IPS DF 19.7 (cell line): ENCODE data around the gene HDC.

Source experiments
- DNase-seq: peaks from one replicate; pipeline ENCODE4 v3.0.0-alpha.2; 2013; ENCODE audit warnings: low read depth, low spot score

HDC gene, protein sequence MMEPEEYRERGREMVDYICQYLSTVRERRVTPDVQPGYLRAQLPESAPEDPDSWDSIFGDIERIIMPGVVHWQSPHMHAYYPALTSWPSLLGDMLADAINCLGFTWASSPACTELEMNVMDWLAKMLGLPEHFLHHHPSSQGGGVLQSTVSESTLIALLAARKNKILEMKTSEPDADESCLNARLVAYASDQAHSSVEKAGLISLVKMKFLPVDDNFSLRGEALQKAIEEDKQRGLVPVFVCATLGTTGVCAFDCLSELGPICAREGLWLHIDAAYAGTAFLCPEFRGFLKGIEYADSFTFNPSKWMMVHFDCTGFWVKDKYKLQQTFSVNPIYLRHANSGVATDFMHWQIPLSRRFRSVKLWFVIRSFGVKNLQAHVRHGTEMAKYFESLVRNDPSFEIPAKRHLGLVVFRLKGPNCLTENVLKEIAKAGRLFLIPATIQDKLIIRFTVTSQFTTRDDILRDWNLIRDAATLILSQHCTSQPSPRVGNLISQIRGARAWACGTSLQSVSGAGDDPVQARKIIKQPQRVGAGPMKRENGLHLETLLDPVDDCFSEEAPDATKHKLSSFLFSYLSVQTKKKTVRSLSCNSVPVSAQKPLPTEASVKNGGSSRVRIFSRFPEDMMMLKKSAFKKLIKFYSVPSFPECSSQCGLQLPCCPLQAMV

DNA sequence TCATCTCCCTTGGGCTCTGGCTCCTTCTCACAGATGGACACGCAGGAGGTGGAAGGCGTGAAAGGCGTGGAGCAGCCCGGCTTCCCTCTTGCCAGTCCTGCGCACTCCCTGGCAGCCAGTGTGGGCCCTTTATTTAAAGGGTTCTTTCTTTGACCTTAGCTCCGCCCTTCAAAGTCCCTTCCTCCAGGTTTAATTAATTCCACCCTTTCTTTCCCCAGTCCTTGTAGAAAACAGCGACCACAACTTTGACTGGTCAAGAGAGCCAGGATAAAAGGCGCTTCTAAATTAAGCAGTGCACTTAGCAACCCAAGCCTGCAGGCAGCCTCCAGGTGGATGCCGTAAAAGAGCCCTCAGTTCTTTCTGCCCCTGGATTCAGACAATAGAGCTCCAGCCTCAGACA lies at the start of gene HDC:
Gene HDC, minus strand, starts transcription at position 107 of the 400 bp plus-strand sequence. Its CDS starts 103 bp downstream, at position 4.
- no peak for DNase-seq

DNA sequence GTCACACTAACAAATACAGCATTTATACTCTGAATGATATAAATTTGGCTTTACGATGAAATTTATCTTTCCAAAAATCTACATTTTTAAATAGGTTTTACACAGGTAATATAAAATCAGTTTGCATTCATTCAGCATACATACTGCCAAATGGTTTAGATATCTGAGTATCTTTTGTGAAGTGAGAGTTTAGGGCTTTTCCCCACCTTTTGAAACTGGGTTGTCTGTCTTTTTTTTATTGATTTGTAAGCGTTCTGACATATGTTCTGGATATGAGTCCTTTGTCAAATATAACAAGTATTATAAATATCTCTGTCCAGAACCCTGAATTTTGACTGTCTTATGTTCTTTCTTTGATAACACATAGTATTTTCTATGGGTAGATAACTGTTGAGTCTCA lies 47.1 kb upstream of the HDC start:
- DNase-seq, result no peak

DNA sequence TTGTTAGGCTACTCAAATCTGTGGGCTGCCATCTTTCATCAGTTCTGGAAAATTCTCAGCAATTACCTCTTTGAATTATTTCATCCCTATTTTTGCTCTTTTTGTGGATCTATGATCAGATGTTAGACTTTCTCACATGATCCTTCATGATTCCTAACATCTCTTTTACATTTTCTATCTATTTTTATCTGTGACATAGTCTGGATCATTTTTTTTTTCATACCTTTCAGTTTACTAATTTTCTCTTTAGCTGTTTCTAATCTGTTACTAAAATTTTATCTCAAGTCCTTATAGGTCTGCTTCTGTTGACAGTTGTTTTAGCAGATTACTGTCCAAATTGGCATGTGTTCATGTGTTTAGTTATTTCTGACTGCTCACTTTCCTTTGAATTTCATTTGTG lies 42.3 kb upstream of the HDC start:
- DNase-seq, result no peak

DNA sequence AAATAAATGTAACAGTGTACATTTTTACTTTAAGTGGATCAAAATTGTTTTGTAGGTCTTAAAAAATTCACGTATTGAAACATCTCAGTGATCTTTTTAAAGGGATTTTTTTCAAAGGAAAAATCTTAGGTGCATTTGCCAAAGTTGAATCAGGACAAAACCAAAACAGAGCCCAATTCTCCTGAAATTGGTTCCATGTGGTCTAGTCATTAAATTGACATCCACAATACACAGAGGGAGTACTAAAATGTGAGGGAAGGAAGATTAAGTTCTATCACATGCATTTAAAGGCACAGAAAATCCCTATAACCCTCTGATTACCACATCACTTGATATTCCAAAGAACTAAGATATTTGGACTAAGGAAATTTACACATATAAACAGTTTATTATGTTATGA lies 39.3 kb upstream of the HDC start:
- DNase-seq, result no peak

DNA sequence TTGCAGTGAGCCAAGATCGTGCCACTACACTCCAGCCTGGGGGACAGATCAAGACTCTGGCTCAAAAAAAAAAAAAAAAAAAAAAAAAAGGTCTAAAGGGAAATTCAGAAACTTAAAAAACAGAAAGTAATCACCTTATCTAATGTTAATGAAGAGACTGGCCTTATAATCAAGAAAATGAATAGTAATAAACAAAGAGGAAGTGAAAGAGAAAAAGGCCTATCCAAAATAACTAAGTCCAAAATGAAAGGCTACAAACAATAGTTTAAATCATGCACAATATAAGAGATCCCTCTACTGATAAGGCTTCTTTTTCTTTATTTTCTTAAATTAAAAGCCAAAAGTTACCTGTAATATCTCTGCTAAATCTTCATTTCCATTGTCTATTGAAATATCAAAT lies 37.1 kb upstream of the HDC start:
- DNase-seq, result no peak

DNA sequence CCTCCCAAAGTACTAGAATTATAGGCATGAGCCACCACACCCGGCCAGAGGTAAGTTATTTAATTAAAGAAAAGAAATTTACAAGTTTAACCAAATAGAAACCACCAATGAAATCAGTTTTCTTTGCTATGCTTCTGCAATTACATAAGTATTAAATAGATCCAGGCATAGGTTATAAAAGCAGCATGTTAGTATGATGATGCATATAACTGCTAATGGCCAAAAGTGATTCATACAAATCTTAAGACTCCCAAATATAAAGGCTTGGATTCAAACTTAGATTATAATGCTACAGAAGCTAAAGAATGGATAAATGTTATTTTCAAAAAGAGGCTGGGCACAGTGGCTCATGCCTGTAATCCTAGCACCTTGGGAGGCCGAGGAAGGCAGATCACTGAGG lies 32.8 kb upstream of the HDC start:
- DNase-seq, result no peak

DNA sequence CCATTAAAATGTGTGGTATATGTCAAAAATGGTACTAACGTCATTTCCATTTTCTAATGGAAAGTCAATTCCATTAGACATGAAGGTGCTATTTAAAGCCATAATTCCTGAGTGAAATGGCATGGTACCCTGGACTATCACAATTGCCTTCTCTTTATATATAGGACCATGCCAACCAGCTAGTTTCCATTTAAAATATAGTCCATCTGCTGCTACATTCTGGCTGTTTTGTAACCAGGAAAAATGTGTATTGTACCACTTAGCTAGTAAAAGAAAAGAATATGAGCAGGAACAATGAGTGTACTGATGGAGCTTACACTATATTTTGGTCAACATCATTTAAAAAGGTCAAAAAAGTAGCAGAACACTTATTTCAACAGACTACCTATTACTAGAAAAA lies 30.4 kb upstream of the HDC start:
- no peak for DNase-seq

DNA sequence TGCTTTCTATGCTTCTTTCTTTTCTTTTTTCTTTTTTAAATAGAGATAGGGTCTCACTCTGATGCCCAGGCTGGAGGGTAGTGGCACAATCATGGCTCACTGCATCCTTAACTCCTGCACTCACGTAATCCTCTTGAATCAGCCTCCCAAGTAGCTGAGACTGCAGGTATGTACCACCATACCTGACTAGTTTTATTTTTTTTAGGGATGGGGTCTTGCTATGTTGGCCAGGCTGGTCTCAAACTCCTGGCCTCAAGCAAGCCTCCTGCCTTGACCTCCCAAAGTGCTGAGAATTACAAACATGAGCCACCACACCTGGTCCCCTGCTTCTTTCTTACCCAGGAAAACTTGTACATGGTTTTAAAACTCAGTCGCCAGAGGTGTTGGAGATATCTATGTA lies 24.2 kb upstream of the HDC start:
- DNase-seq, result no peak

DNA sequence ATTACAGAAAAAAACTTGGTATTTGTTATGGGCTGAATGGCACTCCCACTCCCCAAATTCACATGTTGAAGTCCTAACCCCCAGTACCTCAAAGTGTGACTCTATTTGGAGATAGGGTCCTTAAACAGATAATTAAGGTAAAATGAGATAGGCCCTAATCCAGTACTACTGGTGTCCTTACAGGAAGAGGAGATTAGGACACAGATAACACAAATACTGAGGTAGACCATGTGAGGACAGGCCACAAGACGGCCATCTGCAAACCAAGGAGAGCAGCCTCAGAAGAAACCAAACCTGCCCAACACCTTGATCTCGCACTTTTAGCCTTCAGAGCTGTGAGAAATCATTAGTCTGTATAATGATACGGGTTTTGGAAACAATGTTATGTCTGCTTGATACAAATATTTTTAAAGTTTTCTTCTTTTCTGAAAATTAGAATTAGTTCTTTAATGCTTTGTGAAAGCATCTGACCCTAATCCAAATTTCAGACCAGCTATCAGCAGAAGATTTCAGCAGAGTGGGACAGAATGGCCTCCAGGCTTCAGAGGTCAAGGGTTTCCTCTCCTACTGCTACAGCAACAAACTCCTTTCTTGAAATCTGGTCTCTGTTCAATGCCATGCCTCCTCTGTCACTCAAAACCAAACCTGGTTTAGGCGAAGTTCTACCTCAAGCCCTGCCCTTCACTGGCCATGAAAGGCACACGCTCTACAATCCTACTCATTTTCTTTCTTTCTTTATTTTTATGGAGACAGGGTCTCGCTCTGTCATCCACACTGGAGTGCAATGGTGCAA lies 22.0 kb upstream of the HDC start:
- no peak for DNase-seq

DNA sequence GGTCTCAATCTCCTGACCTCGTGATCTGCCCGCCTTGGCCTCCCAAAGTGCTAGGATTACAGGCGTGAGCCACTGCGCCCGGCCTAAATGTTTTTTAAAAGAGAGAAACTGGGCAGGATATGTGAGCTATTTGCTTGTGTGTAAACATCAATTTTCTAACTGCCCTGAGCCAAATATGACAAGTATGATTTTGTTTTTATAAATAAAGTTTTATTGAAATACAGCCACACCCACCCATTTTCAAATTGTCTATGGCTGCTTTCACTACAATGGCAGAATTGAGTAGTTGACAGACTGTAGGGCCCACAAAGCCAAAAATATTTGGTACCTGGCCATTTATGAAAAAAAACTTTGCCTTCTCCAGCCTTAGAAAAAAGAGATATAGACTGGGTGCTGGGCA lies 15.9 kb upstream of the HDC start:
- no peak for DNase-seq

DNA sequence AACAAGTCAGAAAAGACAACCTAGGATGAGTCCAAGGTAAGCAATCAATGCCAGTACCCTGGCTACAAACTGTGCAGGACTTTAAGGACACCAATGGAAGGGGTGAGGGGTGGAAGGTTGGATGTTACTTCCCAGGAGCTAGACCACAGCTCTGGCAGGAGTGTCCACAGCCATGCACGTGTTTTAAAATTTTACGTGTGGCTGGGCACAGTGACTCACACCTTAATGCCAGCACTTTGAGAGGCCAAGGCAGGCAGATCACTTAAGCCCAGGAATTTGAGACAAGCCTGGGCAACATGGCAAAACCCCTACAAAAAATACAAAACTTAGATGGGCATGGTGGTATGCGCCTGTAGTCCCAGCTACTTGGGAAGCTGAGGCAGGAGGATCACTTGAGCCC lies 14.7 kb upstream of the HDC start:
- no peak for DNase-seq

DNA sequence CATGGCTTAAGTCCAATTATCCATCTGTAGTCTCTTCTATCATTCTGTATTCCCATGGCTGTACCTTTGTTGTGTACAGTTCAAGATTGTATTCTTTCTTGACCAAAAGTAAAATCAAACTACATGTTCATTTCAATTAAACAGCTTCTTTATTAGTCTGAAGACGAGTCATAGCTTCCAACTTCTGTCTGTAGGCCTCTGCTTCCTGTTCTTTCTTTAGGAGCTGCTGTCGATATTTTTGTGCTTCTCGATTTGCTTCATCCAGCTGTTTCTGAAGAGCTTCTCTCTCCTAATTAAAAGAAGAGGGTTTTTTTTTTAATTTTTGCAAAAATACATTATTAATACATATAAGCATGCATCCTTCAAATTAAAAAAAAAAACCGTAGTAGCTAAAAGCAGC lies 13.0 kb upstream of the HDC start:
- DNase-seq, result no peak

DNA sequence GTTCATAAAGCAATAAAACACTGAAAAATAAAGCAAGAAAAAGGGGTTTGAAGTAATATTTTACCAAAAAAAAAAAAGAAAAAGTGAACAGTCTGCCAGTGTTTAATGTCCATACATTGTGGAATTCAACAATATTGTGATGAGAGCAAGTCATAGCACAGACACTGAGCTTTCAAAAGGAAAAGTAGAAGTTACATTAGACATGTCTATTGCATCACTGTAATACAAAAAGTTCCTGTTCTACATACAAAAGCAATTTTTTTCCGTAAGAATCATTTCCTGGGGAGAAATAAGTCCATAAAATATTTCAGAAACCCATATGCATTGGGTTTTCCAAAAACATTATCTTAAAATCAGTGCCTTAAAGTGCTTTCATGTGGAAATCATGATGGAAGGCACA lies 11.8 kb upstream of the HDC start:
- no peak for DNase-seq

DNA sequence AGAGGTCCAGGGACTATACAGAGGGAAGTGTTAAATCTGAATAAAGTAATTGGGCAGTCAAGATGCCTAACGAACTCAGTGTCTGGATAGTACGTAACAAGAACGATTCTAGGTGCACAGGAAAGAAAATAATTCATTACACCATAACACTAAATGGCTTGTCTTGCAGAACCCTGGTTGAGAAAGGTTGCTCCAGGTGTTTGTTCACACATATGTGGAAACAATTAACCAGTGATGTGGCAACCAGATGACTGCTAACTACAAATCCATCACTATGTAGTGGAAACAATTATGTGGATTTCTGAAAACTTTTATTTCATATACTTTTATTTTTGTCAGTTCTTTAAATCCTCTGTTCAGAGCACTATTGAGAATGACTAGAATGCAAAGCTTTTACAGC lies 10.4 kb upstream of the HDC start:
- no peak for DNase-seq

DNA sequence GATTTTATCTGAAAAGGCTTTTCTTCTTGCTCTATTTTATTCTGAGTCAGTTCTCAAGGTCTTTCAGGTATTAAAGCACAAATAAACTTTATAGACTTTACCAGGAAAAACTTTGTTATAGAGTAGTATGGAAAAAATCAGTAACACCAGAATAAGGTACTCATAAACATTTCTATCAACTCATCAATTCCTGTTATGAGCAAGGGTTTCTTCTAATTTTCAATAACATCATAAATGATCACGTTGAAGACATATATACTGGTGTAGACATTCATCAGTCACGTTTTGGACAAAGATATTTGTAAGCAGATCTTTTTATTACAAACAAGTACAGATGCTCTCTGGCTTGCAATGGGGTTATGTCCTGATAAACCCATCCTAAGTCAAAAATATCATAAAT lies 9.6 kb upstream of the HDC start:
- no peak for DNase-seq

DNA sequence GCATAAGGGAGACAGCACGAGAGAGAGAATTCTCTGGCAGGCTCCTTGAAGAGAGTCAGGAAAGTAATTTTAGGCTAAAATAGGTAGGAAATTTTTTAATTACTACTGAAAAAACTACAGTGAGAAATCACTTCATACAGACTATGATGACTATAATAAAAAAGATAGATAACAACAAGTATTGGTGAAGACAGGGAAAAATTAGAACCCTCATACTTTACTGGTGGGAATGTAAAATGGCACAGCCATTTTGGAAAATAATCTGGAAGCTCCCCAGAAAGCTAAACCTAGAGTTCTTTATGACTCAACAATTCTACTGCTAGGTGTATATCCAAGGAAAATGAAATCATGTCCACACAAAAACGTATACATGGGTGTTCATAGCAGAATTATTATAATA lies 2.1 kb upstream of the HDC start:
- no peak for DNase-seq

DNA sequence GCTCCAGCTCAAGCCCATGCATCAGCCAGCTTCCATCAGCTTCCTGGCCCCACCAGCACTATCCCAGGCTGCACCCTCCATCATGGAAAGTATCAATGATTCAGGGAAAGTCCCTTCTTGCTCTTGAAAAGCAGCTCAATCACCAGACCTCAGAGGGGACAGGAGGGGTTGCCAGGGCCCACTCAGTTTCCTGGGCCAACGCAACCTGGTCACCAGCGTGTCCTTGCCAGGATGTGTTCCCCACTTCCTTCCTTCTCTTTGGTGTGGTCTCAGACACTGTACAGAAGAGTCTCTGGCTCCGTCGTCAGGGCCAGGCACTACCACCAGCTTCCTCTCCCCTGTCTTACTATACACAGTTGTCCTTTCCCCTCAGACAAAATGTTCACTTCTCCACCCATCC lies 3.0 kb downstream of the HDC start:
- no peak for DNase-seq

DNA sequence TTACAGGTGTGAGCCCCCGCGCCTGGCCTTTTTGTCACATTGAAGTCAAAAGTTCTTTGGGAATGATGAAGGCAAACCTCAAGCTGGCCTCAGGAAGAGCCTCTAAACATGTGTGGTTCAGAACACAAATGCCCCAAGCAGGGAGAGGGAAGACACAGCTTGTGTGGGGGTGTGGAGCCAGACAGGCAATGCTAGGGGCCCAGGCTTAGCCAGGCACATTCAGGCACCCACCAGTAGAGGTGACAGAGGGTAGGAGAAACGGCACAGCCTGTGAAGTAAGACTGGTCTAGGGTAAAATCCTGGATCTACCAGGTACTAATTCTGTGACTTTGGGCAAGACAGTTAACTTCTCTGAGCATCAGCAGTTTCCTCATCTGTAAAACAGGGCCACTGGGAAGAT lies 3.5 kb downstream of the HDC start:
- no peak for DNase-seq

DNA sequence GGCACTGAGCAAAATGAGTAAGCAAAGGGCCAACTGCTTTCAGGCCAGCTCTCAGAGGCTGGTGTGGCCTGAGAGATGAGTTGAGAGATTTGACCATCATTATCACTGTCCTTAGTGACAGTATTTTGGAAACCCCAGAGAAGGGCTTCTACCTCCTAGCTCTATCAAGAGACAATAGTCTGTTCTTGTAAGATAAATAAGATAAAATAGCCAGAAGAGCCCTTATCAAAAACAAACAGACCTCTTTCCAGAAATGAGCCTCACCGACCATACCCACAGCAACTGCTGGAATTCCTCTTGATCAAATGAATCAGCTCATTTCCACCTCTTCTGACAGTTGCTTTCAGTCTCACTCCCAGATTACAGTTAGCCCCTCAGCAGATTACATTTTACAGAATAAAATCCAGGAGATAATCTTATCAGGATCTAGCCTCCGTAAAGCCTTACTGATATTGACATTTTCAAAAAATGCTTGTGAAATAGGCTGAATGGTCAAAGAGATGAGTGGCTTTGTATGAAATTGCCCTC lies 4.5 kb downstream of the HDC start:
- no peak for DNase-seq

DNA sequence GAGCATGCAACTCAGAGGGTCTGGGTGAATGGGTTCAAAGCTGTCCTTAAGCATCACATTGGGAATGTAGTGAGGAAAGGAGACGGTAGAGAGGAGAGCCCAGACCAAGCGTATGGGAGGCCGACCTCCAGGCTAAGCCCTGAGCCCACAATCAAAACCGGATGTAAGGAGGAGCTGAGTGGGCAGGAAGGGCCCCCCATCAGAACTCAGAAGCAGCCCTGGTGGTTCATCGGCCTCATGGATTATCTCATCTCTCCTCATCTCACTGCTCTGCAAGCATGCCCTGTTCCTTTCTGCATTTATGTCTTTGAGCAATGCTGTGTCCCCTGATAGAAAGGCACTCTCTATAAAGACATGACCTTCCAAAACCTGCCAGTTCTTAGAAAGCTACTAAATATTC lies 6.2 kb downstream of the HDC start:
- no peak for DNase-seq

DNA sequence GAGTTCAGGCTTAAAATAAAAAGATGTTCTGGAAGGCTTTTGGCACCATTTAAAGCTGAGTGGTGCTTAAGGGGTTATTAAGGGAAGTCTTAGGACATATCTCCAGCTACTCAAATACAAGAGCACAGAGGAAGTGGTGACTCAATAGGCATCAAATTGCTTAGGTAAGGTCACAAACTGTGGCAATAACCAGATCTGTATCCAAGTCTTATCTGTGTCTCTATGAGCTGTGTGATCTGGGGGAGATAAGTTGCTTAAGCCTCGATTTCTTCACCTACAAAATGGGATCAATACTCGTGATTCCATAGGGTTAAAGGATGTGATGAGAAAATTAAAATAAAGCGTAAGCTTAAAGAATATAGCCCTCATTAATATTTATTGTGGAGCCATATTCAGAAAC lies 7.6 kb downstream of the HDC start:
- no peak for DNase-seq

DNA sequence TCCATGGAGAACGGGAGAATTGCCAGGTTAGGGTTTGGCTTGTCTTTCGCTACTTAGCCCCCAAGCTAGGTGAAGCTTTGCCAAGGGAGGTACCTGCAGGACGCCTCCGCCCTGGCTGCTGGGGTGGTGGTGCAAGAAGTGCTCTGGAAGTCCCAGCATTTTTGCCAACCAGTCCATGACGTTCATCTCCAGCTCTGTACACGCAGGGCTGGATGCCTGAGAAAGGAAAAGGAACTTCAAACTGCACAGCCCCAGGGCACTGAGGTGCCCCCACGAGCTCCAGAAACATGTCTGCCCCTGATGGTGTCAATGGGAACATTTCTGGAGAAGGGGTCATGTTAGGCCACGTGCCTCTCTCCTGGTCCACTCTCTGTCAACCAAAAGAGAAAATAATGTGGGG lies 8.2 kb downstream of the HDC start:
- DNase-seq, result no peak
